Heart right ventricle (tissue), 16 donors: ENCODE measurements around the gene MKKS. TPM values are rescaled to one million over a fixed set of nuclear protein-coding genes. Genes with fewer than 3 reads are reported as not detected.

Experiments
- ATAC-seq, 8 donors: fragments of 200-7000 bp; cut with Tn5 transposase; one replicate each; pipeline ENCODE4 v1.9.1; 2020; ENCODE audit warnings: mild to moderate bottlenecking in 8 of 8, moderate library complexity in 8 of 8, moderate number of reproducible peaks in 1 of 8
- DNase-seq, 2 donors: peaks; one replicate each; pipeline ENCODE4 v3.0.0-alpha.2; 2020
- H3K27ac ChIP-seq, 10 donors: fragments of 200-600 bp; sonication (generic) in 2 of 10; one replicate each; pipeline versions ENCODE4 v1.5.0 to v1.8.0; 2020 to 2022; ENCODE audit warnings: mild to moderate bottlenecking in 3 of 10
- H3K27me3 ChIP-seq, 7 donors: fragments of 200-600 bp; one replicate each; pipeline ENCODE4 v1.8.0; 2021 to 2022; ENCODE audit warnings: mild to moderate bottlenecking in 2 of 7
- H3K36me3 ChIP-seq, 9 donors: fragments of 200-600 bp; sonication (generic) in 1 of 9; one replicate each; pipeline versions ENCODE4 v1.5.0 to v1.8.0; 2020 to 2022; ENCODE audit warnings: mild to moderate bottlenecking in 2 of 9
- H3K4me1 ChIP-seq, 9 donors: fragments of 200-600 bp; sonication (generic) in 1 of 9; one replicate each; pipeline versions ENCODE4 v1.5.0 to v1.8.0; 2020 to 2022; ENCODE audit warnings: mild to moderate bottlenecking in 4 of 9
- H3K4me3 ChIP-seq, 10 donors: fragments of 200-600 bp; sonication (generic) in 2 of 10; one replicate each; pipeline versions ENCODE4 v1.5.0 to v1.8.0; 2020 to 2022; ENCODE audit warnings: mild to moderate bottlenecking in 7 of 10, moderate library complexity in 2 of 10
- H3K9me3 ChIP-seq, 11 donors: fragments of 200-600 bp in 10 of 11; sonication (generic) in 2 of 11; one replicate each; pipeline versions ENCODE4 v1.5.0 to v1.8.0; 2013 to 2022; ENCODE audit warnings: mild to moderate bottlenecking in 2 of 11, control low read depth in 1 of 11, moderate library complexity in 1 of 11
- CTCF ChIP-seq, 9 donors: fragments of 200-600 bp; sonication (generic) in 2 of 9; IDR thresholded peaks; one replicate each; pipeline versions ENCODE4 v1.5.0 to v1.8.0; 2021 to 2022; ENCODE audit warnings: antibody characterized with exemption in 9 of 9, mild to moderate bottlenecking in 5 of 9, moderate library complexity in 1 of 9
- WGBS, 2 donors: extraction: QIAGEN DNeasy Blood & Tissue Kit; methylation state at CpG; one replicate each; pipeline ENCODE4 v1.1.7; 2013; ENCODE audit warnings: inconsistent platforms in 1 of 2; 5-methylcytosine and 5-hydroxymethylcytosine counted together
- intact Hi-C, 10 donors: fragments of 100-400 bp; cut with DNase I; formaldehyde crosslinking; loops; one replicate each; pipeline versions ENCODE4 v1.11.1 to v1.14.2; 2022
- polyA plus RNA-seq, 2 donors: library from polyadenylated mRNA; stranded (reverse); fragments of 200-250 nt; gene quantifications; one replicate each; pipeline ENCODE4 v1.2.3, GENCODE V29; 2013
- total RNA-seq, 10 donors: library from RNA; stranded (reverse); fragmentation: NEBNext Ultra II Directional in 3 of 10; extraction: Animal tissue kit (Norgen Biotek cat#: 25700) in 3 of 10; gene quantifications; one replicate each; pipeline versions ENCODE4 v1.2.1 to v1.2.4, GENCODE V29; 2021 to 2023
- donor health status: Arrhythmogenic right ventricular cardiomyopathy.
- donor health status: ischemic (EF 13 %, LVEDD 7.1; RV severe dilation, severe dysfunction).
- donor health status: healthy with polysubstance abuse.
- donor health status: DM: no; HTN: yes; CAD: no.
- donor health status: DM: no; HTN: no; CAD: no.
- donor health status: ischemic (EF 25% LVEDD 6.9; RV normal size, moderate dysfunction).
- donor health status: ischemic (EF 25% LVEDD 5.7; RV mildly dilated, moderate dysfunction).
- donor health status: healthy.
- donor health status: DM: yes; HTN: yes; CAD: no.
- donor health status: Ischemic cardiomyopathy.
- donor health status: ischemic (EF 35%, LVEDD 5.7; RV mildly dilated, moderate dysfunction).
- donor health status: nonischemic (EF 11% LVEDD 7.7; RV severe dilation, severe dysfunction).
- donor health status: DM: yes; HTN: yes; CAD: no.
- donor health status: PGD.
- donor health status: ischemic (EF 29% LVEDD 5.4; RV normal size, mild dysfunction).
- donor health status: nonischemic (EF 23%, LVEDD 6.1; RV moderate dilation, normal function).

MKKS gene
- total and polyA plus RNA-seq, 12 donors: 13.6 to 30.7 (median 19.4) TPM

GRCh38 chr20:10352934-10353824 is 80.8 kb downstream of the MKKS start:
- H3K27ac ChIP-seq: peak overlapping the region in 6 of 10 donors; percentile 22 to 74 (median 40)
- peaks cover 0 to 23% (median 0%) of the 10 kb centered on the region in 9 donors for H3K4me1 ChIP-seq
- no peaks in the 10 kb centered on the region for H3K36me3 ChIP-seq
- no peaks in the 10 kb centered on the region for H3K9me3 ChIP-seq
- H3K4me3 ChIP-seq: no peak overlapping the region
- DNase-seq: no peak
- peak in 4 of 8 donors; percentile 29 to 42 (median 38) for ATAC-seq
- no peak for TF ChIP-seq CTCF (IDR thresholded peaks at IDR 0.05)
- 40 to 56% methylated on average over 6 of the region's 6 CpGs for WGBS, 2 donors
- intact Hi-C loops: no loop called here
- no peaks in the 10 kb centered on the region for H3K27me3 ChIP-seq

Other genes with a start within 250 kb of the MKKS start
- under 1 TPM in 5 of 10 donors, not detected in 5; 0.19 to 0.87 (median 0.22) TPM for gene SNAP25, start 215.4 kb downstream of the MKKS start, total RNA-seq
- gene SNAP25, start 215.4 kb downstream of the MKKS start, polyA plus RNA-seq: under 1 TPM; 0.09 to 0.44 TPM
- 1 to 10 TPM; 1.6 to 3.1 (median 2.6) TPM for gene SLX4IP, start 1.1 kb upstream of the MKKS start, total RNA-seq
- 1 to 10 TPM in 1 of 2 donors, under 1 TPM in 1; 0.71 to 2.8 TPM for gene SLX4IP, start 1.1 kb upstream of the MKKS start, polyA plus RNA-seq
- gene JAG1, start 239.8 kb upstream of the MKKS start, total RNA-seq: 10 to 100 TPM; 23.0 to 38.2 (median 27.5) TPM
- 10 to 100 TPM; 11.1 to 17.9 TPM for gene JAG1, start 239.8 kb upstream of the MKKS start, polyA plus RNA-seq